ENCODE measurements around the gene SGMS2.

The SGMS2 gene

GRCh38 chr4:107931775-107932321 is 107.1 kb downstream of the SGMS2 start:
- H3K27ac ChIP-seq, result peak overlapping the region; percentile 35
- TF ChIP-seq ZFX (IDR thresholded peaks at IDR 0.05; ENCODE audit: borderline replicate concordance) (no peak), CTCF (IDR thresholded peaks at IDR 0.05) (0 out of 2 replicates have a peak, but pooled peaks have one; percentile 9)

- H3K27ac ChIP-seq, result no peak overlapping the region
- TF ChIP-seq ZFX (IDR thresholded peaks at IDR 0.05; ENCODE audit: borderline replicate concordance) (no peak), CTCF (IDR thresholded peaks at IDR 0.05) (no peak)
Observed at GRCh38 chr4:107935246-107935645, 110.5 kb downstream of the SGMS2 start.

- no peak for TF ChIP-seq CTCF (IDR thresholded peaks at IDR 0.05)
- no peak for TF ChIP-seq ZFX (IDR thresholded peaks at IDR 0.05; ENCODE audit: borderline replicate concordance)
Observed at GRCh38 chr4:107937040-107937439, 112.3 kb downstream of the SGMS2 start.

GRCh38 chr4:107939307-107939706 is 114.6 kb downstream of the SGMS2 start:
- TF ChIP-seq CTCF (IDR thresholded peaks at IDR 0.05) (no peak), ZFX (IDR thresholded peaks at IDR 0.05; ENCODE audit: borderline replicate concordance) (no peak)
- no peak overlapping the region for H3K27ac ChIP-seq

More at GRCh38 chr4:107937040-107937439, 112.3 kb downstream of the SGMS2 start:
- H3K27ac ChIP-seq, result no peak overlapping the region

GRCh38 chr4:107945809-107946208 is 121.1 kb downstream of the SGMS2 start:
- H3K27ac ChIP-seq, result no peak overlapping the region
- no peak for TF ChIP-seq CTCF (IDR thresholded peaks at IDR 0.05)
- TF ChIP-seq ZFX (IDR thresholded peaks at IDR 0.05; ENCODE audit: borderline replicate concordance), result no peak

GRCh38 chr4:107950746-107951540 is 126.2 kb downstream of the SGMS2 start:
- H3K27ac ChIP-seq, result no peak overlapping the region
- TF ChIP-seq ZFX (IDR thresholded peaks at IDR 0.05; ENCODE audit: borderline replicate concordance) (no peak), CTCF (IDR thresholded peaks at IDR 0.05) (no peak)

- TF ChIP-seq ZFX (IDR thresholded peaks at IDR 0.05; ENCODE audit: borderline replicate concordance) (no peak), CTCF (IDR thresholded peaks at IDR 0.05) (no peak)
- H3K27ac ChIP-seq, result no peak overlapping the region
Observed at GRCh38 chr4:107951551-107951950, 126.8 kb downstream of the SGMS2 start.
